ENCODE data around the gene CAMTA1.
"Not testable (repeated sequence)": the region's sequence is repeated elsewhere in the genome, so short reads cannot be mapped to it uniquely, and the experiment has no call there.

Gene CAMTA1

GRCh38 chr1:7300893-7301663, 515.8 kb downstream of the CAMTA1 start:
- no peak for DNase-seq

- DNase-seq = no peak
Measured at GRCh38 chr1:7301664-7301981, 516.4 kb downstream of the CAMTA1 start.

GRCh38 chr1:7302126-7302525, 516.9 kb downstream of the CAMTA1 start:
- no peak for DNase-seq

- peak; percentile 41 for DNase-seq
Measured at GRCh38 chr1:7302873-7303272, 517.6 kb downstream of the CAMTA1 start.

- no peak for DNase-seq
Measured at GRCh38 chr1:7303554-7304317, 518.5 kb downstream of the CAMTA1 start.

- no peak for DNase-seq
Measured at GRCh38 chr1:7313081-7313546, 527.9 kb downstream of the CAMTA1 start.

GRCh38 chr1:7313826-7314225, 528.6 kb downstream of the CAMTA1 start:
- no peak for DNase-seq

- no peak for DNase-seq
Measured at GRCh38 chr1:7315316-7315715, 530.1 kb downstream of the CAMTA1 start.

GRCh38 chr1:7315946-7316345, 530.7 kb downstream of the CAMTA1 start:
- DNase-seq = no peak

GRCh38 chr1:7317888-7318287, 532.6 kb downstream of the CAMTA1 start:
- DNase-seq = no peak

- DNase-seq = no peak
Measured at GRCh38 chr1:7319196-7319595, 533.9 kb downstream of the CAMTA1 start.

- DNase-seq = no peak
Measured at GRCh38 chr1:7320661-7321060, 535.4 kb downstream of the CAMTA1 start.

- DNase-seq = no peak
Measured at GRCh38 chr1:7322283-7322785, 537.1 kb downstream of the CAMTA1 start.

GRCh38 chr1:7322912-7323311, 537.7 kb downstream of the CAMTA1 start:
- DNase-seq = no peak

- no peak for DNase-seq
Measured at GRCh38 chr1:7325254-7325653, 540.0 kb downstream of the CAMTA1 start.

GRCh38 chr1:7326366-7326765, 541.1 kb downstream of the CAMTA1 start:
- no peak for DNase-seq

- no peak for DNase-seq
Measured at GRCh38 chr1:7327849-7328248, 542.6 kb downstream of the CAMTA1 start.

GRCh38 chr1:7329868-7330615, 544.8 kb downstream of the CAMTA1 start:
- DNase-seq = no peak

GRCh38 chr1:7330726-7331125, 545.5 kb downstream of the CAMTA1 start:
- DNase-seq = not testable (repeated sequence)

- DNase-seq = no peak
Measured at GRCh38 chr1:7331926-7332535, 546.8 kb downstream of the CAMTA1 start.

- no peak for DNase-seq
Measured at GRCh38 chr1:7333094-7333493, 547.8 kb downstream of the CAMTA1 start.

GRCh38 chr1:7333620-7334019, 548.4 kb downstream of the CAMTA1 start:
- no peak for DNase-seq

- DNase-seq = peak; percentile 87
Measured at GRCh38 chr1:7334475-7335035, 549.3 kb downstream of the CAMTA1 start.

All from NCI-H1436 (cell line).